ENCODE measurements around the gene ZBTB16.

ZBTB16 gene

DNA sequence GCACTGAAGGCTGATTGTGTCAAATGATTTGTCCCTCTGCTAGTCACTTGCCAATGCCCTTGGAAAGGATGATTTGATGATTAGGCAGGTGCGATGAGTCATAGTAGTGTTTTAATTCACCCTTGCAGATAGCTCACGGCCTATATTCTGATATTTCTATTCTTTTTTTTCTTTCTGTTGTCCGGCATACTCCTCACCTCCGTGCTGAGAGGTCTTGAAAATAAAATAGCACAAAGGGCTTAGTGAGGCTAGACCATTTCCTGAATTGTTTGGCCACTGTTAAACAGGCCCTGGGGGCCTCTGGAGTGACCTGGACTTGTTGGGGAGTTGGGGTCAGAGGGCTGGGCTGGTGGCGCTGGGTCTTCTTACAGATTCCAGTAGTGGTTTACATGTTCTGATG, 99.8 kb downstream of the ZBTB16 start:
- TF ChIP-seq, protein P1, sequence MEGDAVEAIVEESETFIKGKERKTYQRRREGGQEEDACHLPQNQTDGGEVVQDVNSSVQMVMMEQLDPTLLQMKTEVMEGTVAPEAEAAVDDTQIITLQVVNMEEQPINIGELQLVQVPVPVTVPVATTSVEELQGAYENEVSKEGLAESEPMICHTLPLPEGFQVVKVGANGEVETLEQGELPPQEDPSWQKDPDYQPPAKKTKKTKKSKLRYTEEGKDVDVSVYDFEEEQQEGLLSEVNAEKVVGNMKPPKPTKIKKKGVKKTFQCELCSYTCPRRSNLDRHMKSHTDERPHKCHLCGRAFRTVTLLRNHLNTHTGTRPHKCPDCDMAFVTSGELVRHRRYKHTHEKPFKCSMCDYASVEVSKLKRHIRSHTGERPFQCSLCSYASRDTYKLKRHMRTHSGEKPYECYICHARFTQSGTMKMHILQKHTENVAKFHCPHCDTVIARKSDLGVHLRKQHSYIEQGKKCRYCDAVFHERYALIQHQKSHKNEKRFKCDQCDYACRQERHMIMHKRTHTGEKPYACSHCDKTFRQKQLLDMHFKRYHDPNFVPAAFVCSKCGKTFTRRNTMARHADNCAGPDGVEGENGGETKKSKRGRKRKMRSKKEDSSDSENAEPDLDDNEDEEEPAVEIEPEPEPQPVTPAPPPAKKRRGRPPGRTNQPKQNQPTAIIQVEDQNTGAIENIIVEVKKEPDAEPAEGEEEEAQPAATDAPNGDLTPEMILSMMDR (IDR thresholded peaks at IDR 0.05; ENCODE audit: borderline replicate concordance, control extremely low read depth, extremely low read depth, insufficient read depth, missing control alignments) = no peak
- in situ Hi-C loops (cut with MboI; ENCODE audit: low sequenced_read_pairs, unreplicated experiment) = no loop called here
- no peak for DNase-seq (ENCODE audit: low spot score)

DNA sequence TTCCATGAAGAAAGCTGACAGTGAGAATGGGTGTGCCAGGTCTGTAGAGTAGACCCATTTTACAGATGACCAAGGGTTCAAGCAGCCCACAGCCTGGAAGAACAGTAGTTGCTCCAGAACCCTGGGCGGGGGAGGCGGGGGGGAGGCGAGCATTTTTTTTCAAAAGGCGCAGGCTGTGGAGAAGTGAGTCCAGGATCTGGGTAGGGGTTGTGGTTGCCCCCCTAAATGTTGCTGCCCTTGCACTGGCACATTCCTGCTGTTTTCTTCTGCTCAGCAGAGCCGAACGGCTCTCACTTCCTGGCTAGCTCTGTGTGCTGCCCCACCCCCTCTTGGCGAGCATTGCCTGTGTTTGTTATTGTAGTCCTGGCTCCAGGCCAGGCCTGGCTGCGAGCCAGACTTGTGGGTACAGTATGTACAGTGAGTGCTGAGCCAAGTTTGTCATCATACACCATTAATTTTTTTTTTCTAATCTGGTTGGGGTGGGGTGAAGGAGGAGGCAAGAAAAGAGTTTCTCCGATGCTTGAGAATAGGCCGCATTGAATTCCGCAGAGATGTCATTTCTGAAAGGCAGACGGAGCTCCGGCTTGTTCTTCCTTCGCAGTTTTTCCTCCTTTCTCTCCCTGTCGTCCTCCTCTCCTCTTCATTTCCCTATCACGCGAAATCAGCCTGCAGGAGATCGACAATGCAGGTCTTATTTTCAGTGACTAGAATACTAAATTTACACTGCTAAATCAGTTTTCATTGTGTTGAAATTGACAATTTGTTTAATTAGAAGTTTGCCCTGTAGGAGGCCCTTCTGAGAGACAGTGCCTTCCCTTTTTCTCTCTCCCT, 100.5 kb downstream of the ZBTB16 start:
- DNase-seq (ENCODE audit: low spot score) = peak; percentile 28
- TF ChIP-seq, protein P1 (IDR thresholded peaks at IDR 0.05; ENCODE audit: borderline replicate concordance, control extremely low read depth, extremely low read depth, insufficient read depth, missing control alignments) = no peak
- in situ Hi-C loops (cut with MboI; ENCODE audit: low sequenced_read_pairs, unreplicated experiment) = no loop called here

- TF ChIP-seq, protein P1 (IDR thresholded peaks at IDR 0.05; ENCODE audit: borderline replicate concordance, control extremely low read depth, extremely low read depth, insufficient read depth, missing control alignments) = no peak
- in situ Hi-C loops (cut with MboI; ENCODE audit: low sequenced_read_pairs, unreplicated experiment) = no loop called here
These were observed 101.4 kb downstream of the ZBTB16 start for GRCh38 chr11:114160894-114161293.

DNA sequence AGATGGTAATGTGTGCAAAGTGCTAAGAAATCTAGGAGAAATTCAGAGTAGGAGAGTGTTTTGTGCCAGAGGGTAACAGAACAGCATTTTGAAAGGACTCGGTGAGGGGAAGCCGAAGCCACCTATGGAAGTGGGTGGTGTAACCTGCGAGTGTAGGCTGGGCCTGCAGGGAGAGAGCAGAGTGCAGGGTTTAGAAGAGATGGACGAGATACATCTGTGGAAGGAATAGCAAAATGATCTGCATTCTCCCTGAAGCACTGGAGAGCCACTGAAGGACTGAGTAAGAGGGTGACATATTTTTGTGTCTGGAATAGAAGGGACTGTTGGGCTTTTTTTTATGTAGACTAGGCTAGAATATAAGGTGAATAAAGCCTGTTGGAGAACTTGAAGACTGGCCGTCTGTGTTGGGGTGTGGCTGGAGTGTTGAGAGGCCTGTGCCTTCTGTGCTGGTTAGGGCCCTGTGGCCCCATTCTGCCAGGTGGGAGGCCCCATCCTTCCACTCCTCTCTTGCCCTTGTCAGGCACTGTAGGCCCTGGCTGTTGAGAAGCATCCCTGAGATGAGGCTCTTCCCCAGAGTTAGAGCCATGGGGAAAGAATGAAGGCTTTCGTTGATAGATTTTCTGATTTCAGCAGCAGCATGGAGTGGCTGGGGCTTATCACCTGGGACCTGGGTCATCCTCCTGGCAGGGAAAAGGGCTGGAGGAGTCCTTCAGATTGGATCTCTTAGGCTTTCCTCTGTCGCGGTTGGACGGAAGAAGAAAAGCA, 102.2 kb downstream of the ZBTB16 start:
- in situ Hi-C loops (cut with MboI; ENCODE audit: low sequenced_read_pairs, unreplicated experiment) = no loop called here
- no peak for DNase-seq (ENCODE audit: low spot score)
- TF ChIP-seq, protein P1 (IDR thresholded peaks at IDR 0.05; ENCODE audit: borderline replicate concordance, control extremely low read depth, extremely low read depth, insufficient read depth, missing control alignments) = no peak

More at GRCh38 chr11:114160894-114161293, 101.4 kb downstream of the ZBTB16 start:
- no peak for DNase-seq (ENCODE audit: low spot score)

GRCh38 chr11:114162719-114163123, 103.2 kb downstream of the ZBTB16 start:
- TF ChIP-seq, protein P1 (IDR thresholded peaks at IDR 0.05; ENCODE audit: borderline replicate concordance, control extremely low read depth, extremely low read depth, insufficient read depth, missing control alignments) = no peak
- in situ Hi-C loops (cut with MboI; ENCODE audit: low sequenced_read_pairs, unreplicated experiment) = no loop called here
- no peak for DNase-seq (ENCODE audit: low spot score)

GRCh38 chr11:114163229-114163631, 103.7 kb downstream of the ZBTB16 start:
- no peak for DNase-seq (ENCODE audit: low spot score)
- TF ChIP-seq, protein P1 (IDR thresholded peaks at IDR 0.05; ENCODE audit: borderline replicate concordance, control extremely low read depth, extremely low read depth, insufficient read depth, missing control alignments) = no peak

More at GRCh38 chr11:114163229-114163631, 103.7 kb downstream of the ZBTB16 start:
- in situ Hi-C loops (cut with MboI; ENCODE audit: low sequenced_read_pairs, unreplicated experiment) = no loop called here

Data from GM13976 (cell line).